ENCODE measurements around the gene CAMKMT. TPM values are rescaled to one million over a fixed set of nuclear protein-coding genes. Genes with fewer than 3 reads are reported as not detected.

Gene CAMKMT
- polyA plus RNA-seq, 4 donors: 10.8 to 15.8 (median 12.8) TPM

- DNase-seq (ENCODE audit: low read depth in 4 of 4, low spot score in 2 of 4): no peak
These were observed 274.0 kb downstream of the CAMKMT start for GRCh38 chr2:44635725-44636124.

GRCh38 chr2:44638649-44639048 is 276.9 kb downstream of the CAMKMT start:
- DNase-seq (ENCODE audit: low read depth in 4 of 4, low spot score in 2 of 4): no peak

DNA sequence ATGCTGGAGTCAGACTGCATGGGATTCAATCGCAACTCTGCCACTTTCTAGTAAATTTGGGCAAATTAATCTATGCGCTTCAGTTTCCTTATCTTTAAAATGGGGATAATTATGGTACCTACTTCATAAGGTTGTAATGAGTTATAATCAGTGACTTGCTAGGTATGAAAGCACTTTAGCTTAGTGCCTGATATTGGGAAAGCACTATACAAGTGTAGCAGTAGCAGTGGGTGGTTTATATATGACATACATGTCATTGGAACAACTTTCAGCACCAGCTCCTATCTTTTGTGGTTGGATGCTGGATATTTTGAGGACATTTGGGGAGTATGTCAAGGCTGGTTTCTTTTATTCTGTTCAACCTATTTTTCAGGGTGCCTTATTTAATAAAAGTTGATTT is 277.7 kb downstream of the CAMKMT start:
- DNase-seq (ENCODE audit: low read depth in 4 of 4, low spot score in 2 of 4): no peak

DNA sequence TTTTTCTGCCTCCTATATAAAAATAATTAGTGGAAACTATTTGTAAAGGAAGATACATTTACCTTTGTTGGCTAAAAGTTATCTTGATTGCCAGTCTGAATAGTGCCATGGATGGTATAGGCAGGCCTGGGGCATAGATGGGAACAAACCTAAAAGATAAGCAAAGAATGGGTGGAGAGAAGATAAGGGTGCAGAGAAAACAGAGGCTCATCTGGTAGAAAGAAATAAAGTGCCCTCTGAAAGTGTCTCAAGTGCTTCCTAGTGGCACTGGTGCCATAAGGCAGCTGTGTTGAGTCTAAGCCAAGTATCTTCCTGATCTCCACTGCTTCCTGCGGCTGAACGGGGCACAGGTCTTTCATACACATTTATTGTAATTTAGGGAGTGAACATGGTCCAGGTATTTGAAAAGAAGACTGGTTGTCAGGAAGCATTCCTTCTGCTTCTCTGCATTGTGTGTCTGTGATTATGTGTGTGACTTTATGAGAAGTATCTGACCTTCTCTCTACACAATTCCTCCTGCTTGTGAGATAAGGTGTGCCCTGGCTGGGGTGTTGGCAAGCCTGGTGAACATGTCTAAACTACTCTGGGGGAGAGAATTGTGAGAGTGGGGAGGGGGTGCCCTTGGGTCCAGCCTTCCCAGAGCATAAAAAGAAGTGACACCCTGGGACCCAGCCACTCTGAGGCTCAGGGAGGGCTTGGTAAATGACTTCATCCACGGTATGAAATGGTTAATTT is 280.5 kb downstream of the CAMKMT start:
- DNase-seq (ENCODE audit: low read depth in 4 of 4, low spot score in 2 of 4): no peak

GRCh38 chr2:44645937-44646336 is 284.2 kb downstream of the CAMKMT start:
- DNase-seq (ENCODE audit: low read depth in 4 of 4, low spot score in 2 of 4): no peak

GRCh38 chr2:44649381-44649780 is 287.6 kb downstream of the CAMKMT start:
- DNase-seq (ENCODE audit: low read depth in 4 of 4, low spot score in 2 of 4): no peak

DNA sequence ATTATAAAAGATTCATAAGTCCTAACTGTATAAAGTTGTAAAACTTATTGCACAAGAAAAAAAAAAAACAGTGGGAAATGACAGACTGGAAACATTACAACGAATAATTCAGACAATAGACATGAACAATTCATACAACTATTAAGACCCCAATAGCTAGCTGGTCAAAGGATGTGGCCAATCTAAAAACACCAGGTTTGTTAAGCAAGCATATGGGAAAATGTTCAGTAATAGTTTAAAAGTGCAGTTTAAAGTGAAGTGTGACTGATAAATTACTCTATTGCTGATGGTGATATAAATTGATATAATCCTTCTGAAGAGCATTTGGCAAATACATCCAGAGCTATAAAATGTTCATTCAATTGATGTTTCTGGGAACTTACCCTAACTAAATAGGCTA is 289.0 kb downstream of the CAMKMT start:
- DNase-seq (ENCODE audit: low read depth in 4 of 4, low spot score in 2 of 4): no peak

DNA sequence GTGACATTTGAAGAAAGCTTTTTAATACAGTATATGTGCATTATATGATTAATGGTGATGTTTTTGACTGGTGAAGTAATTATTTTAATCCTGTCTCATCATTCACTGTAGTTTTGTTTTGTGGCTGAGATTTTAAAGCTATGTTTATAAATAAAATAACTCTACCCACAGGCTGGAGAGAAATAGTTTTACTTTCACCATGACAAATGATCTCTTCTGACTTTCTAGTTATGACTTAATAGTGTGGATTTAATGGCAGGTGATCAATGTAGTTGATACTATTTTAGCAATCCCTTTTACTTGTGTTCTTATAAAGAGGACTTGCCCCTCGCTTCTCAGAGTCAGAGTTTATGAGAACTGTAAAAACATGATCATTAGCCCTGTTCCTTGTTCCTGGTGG is 290.2 kb downstream of the CAMKMT start:
- DNase-seq (ENCODE audit: low read depth in 4 of 4, low spot score in 2 of 4): no peak

DNA sequence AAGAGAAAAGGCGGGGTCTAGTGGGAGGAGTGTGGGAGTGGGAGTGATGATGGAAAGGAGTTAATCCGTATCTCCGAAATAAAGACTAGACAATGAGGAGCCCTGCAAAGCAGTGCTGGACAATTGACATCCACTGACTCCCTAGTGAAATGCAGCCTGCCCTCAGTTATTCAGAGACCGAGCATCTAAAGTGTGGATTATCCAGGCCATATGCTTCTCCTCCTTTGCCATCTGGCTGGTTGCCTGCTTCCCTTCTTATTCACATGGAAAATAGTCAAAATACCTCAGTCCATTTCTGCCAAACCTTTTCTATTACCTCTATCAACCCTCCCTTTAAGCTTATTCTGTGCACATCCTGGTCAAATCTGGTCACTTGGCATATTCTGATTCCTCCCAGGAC is 291.0 kb downstream of the CAMKMT start:
- no peak for DNase-seq (ENCODE audit: low read depth in 4 of 4, low spot score in 2 of 4)

DNA sequence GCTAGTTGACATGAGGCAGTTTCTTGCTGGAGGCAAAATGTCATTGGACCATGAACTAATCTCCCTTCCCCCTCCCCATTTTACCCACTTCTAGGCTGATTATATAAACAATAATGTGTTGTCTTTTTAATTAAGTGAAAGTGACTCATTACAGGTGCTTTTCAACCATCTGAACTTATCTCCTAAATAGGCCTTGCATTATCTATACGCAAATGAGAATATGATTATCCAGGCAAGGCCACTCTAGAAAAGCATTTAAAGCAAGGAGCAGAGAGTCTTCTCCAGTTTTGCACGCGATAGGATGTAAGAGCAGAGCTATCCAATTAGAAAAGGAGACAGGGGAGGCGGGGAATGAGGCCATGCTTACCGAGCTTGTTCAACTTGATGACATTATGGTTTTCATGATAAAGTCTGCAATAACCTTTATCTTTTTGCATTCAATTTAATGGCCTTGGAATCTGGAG is 293.7 kb downstream of the CAMKMT start:
- no peak for DNase-seq (ENCODE audit: low read depth in 4 of 4, low spot score in 2 of 4)

DNA sequence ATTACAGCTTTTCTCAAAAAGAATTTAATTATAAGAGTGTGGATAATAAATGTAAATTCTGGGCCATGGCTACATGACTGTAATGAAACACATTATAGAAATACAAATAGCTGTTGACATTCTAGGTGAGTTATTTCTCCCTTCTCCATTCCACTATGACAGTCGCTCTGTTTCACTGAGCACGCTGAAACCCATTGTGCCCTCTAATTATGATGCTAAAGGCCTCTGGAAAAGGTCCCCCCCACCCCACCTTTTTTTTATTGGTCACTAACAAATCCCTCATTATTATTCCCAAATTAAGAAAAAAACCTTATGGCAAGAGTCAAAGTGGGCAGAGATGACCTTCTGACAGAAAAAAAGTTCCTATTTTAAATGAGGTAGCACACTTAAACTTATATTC is 294.7 kb downstream of the CAMKMT start:
- DNase-seq (ENCODE audit: low read depth in 4 of 4, low spot score in 2 of 4): no peak

DNA sequence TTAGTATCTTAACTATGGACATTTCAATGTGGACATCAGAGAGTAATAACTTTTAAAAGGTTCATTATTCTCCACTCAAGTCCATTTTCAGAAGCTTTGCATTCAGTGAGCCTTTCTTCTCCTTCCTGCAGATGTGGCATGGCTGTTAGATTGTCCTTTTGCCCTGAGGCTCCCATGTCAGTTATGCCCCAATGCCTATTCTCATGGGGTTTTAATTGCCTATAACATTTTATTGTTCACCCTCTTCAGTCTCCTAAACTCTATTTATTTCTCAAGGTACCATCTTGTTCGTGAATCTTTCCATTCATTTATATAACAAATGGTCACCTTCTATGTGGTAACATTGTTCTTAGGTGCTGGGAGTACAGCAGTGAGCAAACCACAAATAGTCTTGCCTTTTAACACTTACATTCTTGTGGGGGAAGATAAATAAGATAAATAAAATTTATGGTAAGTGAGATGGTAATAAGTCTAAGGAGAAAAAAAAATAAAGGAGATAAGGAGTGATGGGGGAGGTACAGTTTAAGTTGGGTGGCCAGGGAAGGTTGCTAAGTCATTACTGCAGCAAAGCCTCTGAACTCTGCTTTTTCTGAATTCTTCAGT is 301.8 kb downstream of the CAMKMT start:
- no peak for DNase-seq (ENCODE audit: low read depth in 4 of 4, low spot score in 2 of 4)

GRCh38 chr2:44668336-44668735 is 306.6 kb downstream of the CAMKMT start:
- DNase-seq (ENCODE audit: low read depth in 4 of 4, low spot score in 2 of 4): no peak

DNA sequence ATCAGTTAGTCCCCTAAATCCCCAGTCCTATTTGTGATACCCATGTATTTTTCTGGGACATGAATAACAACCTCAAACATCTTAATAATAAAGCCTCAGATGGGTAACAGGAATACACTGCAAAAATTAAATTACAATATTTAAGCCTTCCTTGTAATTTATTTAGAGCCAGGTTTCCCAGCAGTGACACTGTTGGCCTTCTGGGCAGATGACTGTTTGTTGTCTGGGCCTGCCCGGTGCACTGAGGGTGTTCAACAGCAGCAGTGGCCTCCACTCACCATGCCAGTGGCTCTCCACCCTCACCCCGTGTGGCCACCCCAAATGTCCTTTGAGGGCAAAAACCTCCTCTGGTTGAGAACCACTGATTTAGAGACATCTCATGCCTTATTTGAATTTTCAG is 309.5 kb downstream of the CAMKMT start:
- no peak for DNase-seq (ENCODE audit: low read depth in 4 of 4, low spot score in 2 of 4)

DNA sequence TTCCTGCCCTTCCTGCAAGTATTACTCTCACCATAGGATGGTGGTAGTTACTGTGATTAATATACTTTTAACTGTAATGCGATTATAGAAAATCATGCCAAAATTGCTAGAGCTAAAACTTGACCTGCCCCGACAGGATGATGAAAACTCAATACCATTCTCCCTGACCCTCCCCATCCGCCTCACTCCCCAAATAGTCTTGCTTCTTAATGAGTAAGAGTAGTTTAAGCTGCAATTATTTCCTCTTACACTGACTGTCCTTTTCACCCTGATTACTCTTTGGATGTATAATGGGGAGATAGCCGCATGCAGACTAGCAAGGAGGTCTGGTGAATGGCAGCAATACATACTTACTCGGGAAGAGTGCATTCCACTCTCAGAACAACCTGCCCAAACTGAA is 310.2 kb downstream of the CAMKMT start:
- DNase-seq (ENCODE audit: low read depth in 4 of 4, low spot score in 2 of 4): no peak

DNA sequence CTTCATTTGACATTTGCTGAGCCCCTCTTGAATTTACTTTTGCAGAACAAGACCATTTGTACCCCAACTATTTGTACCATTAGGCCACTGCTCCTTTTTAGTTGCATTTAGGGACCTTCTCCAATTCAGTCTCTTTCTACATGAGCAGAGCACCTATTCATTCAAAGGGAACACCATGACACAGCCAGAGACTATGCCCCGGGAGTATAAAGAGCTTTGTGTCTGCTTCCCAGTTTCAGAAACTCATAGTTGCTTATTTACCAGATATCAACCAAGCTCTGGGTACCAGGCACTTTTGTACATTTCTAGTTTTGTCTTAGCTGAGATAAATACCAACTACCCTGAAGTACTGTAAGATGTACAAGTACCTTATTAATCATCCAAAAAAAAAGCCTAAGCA is 310.7 kb downstream of the CAMKMT start:
- no peak for DNase-seq (ENCODE audit: low read depth in 4 of 4, low spot score in 2 of 4)

GRCh38 chr2:44674473-44675284 is 312.9 kb downstream of the CAMKMT start:
- peak in 1 of 4 donors; percentile 39 for DNase-seq (ENCODE audit: low read depth in 4 of 4, low spot score in 2 of 4)

DNA sequence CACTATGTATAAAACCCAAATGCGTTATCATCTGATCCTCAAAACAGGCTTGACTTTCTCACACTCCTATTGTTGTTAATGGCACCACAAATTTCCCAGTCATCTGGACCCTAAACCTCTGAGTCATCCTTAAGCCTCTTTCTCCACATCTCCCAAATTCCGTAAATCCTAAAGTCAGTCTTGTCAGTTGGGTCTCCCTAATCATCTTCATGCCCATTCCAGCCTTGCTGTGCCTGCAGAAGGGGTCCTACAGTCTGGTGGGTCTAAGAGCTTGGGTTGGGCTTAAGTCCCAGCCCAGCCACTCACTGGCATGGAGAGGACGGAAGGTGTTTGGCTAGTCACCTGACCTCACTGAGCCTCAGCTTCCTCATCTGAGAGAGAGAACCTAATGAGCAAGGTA is 314.6 kb downstream of the CAMKMT start:
- DNase-seq (ENCODE audit: low read depth in 4 of 4, low spot score in 2 of 4): no peak

DNA sequence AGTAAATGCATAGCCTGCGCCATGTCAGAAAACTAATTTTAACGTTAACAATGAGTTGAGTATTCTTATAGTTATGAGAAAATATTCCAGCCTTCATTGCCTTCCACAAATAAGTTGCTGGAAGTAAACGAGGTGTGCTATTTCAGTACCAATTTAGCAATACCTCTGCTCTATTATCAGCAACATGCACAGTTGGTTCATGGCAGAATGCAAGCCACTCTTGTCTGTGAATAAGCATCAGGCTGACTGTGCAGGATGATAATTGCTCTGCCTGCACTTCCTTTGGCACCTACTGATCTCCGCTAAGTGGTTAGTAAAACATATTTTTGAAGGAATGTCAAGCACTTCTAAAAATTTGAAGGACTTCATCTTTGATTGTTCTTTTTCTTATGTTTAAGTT is 317.8 kb downstream of the CAMKMT start:
- DNase-seq (ENCODE audit: low read depth in 4 of 4, low spot score in 2 of 4): no peak

- DNase-seq (ENCODE audit: low read depth in 4 of 4, low spot score in 2 of 4): peak in 1 of 4 donors; percentile 37
These were observed 318.2 kb downstream of the CAMKMT start for GRCh38 chr2:44679990-44680389.

DNA sequence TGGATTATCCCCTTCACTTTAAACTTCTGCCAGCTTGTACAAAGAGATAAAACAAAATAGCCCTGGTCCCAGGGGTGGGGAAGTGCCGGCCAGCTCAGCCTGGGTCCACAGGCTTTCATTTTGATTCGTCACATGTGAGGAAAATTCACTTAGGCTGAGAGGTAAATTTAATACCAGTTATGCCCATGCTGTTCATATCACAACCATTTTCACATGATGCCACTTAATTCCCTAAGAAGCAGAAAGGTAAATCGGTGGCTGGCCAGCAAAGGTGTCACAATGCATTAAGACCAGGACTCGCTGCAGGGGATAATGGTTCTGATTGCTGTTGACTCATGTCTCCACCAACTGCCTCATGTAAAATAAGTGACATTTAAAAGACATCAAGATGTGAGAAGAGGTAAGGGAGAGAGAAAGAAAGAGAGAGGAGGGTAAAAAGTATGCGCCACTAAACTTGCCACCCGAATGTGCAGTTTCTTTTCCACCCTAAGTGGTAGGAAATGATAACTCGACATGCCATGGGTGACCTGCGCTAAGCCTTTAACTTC is 318.8 kb downstream of the CAMKMT start:
- no peak for DNase-seq (ENCODE audit: low read depth in 4 of 4, low spot score in 2 of 4)

All from left renal cortex interstitium (tissue), 4 donors.